ENCODE results near the gene KRTAP3-3.

The KRTAP3-3 gene

DNA sequence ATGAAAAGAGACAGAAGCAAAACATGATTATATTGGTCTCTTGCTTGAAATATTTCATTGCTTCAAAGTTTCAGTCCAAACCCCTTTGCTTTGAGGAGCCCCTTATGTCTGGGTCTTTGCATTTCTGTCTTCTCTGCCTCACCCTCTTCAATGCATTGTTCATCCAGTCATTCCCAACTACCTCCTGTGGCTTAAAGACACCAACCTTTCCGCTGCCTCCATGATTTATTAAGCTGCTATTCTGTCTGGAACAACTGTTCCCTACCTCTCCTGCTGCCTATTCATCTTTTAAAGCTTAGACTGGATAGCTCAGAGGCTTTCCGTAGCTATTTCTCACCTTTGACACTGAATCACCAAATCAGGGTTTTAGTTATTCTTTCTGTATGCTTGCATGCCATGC, 3.4 kb upstream of the KRTAP3-3 start:
- Histone ChIP-seq H3K4me2 (ENCODE audit: low read depth, low read length, poor library complexity, severe bottlenecking) (no peak overlapping the region), H3K9me2 (replicated peaks; ENCODE audit: low read depth, low read length) (no peaks in the 10 kb centered on the region), H3K36me3 (ENCODE audit: insufficient read depth, low read length) (no peaks in the 10 kb centered on the region), H3F3A (ENCODE audit: low read depth) (no peaks in the 10 kb centered on the region), H4K20me1 (ENCODE audit: insufficient read depth, low read length, poor library complexity, severe bottlenecking) (no peaks in the 10 kb centered on the region), H3K27me3 (ENCODE audit: insufficient read depth, low read length, poor library complexity, severe bottlenecking) (no peaks in the 10 kb centered on the region), H2AFZ (ENCODE audit: low read length) (no peak overlapping the region), H3K9ac (ENCODE audit: low read depth, low read length, poor library complexity, severe bottlenecking) (no peak overlapping the region), H3K9me3 (ENCODE audit: insufficient read depth, low read depth, low read length) (no peaks in the 10 kb centered on the region), H3K4me3 (ENCODE audit: low read length, poor library complexity, severe bottlenecking) (no peak overlapping the region), H3K79me2 (ENCODE audit: insufficient read depth, low read length) (no peaks in the 10 kb centered on the region), H3K4me1 (ENCODE audit: insufficient read depth, low read length, poor library complexity, severe bottlenecking) (no peaks in the 10 kb centered on the region)
- TF ChIP-seq, protein P1, sequence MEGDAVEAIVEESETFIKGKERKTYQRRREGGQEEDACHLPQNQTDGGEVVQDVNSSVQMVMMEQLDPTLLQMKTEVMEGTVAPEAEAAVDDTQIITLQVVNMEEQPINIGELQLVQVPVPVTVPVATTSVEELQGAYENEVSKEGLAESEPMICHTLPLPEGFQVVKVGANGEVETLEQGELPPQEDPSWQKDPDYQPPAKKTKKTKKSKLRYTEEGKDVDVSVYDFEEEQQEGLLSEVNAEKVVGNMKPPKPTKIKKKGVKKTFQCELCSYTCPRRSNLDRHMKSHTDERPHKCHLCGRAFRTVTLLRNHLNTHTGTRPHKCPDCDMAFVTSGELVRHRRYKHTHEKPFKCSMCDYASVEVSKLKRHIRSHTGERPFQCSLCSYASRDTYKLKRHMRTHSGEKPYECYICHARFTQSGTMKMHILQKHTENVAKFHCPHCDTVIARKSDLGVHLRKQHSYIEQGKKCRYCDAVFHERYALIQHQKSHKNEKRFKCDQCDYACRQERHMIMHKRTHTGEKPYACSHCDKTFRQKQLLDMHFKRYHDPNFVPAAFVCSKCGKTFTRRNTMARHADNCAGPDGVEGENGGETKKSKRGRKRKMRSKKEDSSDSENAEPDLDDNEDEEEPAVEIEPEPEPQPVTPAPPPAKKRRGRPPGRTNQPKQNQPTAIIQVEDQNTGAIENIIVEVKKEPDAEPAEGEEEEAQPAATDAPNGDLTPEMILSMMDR (conservative IDR thresholded peaks at IDR 0.05; ENCODE audit: low read length): no peak
- TF ChIP-seq EZH2phosphoT487 (IDR thresholded peaks at IDR 0.05; ENCODE audit: borderline replicate concordance): no peak

DNA sequence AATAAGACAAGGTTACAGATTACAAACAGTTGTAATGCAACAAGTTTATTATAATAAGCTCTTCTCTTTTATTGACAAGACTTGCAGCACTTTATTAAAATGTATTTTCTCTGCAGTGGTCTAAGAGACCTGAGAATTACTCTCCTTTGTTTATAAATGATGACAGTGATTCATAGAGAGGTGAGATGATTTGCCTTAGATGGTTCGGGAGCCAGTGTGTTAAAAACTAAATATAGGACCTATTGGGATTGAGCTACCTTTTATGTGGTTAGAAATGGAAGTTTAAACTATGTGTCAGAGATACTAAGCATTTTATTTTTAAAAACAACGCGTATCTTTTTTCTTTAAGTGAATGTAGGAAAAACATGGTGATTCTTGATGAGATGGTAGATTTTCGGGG, 2.9 kb upstream of the KRTAP3-3 start:
- TF ChIP-seq EZH2phosphoT487 (IDR thresholded peaks at IDR 0.05; ENCODE audit: borderline replicate concordance): no peak
- TF ChIP-seq, protein P1 (conservative IDR thresholded peaks at IDR 0.05; ENCODE audit: low read length): no peak
- Histone ChIP-seq H4K20me1 (ENCODE audit: insufficient read depth, low read length, poor library complexity, severe bottlenecking) (no peaks in the 10 kb centered on the region), H3K36me3 (ENCODE audit: insufficient read depth, low read length) (no peaks in the 10 kb centered on the region), H3K9me3 (ENCODE audit: insufficient read depth, low read depth, low read length) (no peaks in the 10 kb centered on the region), H3K4me1 (ENCODE audit: insufficient read depth, low read length, poor library complexity, severe bottlenecking) (no peaks in the 10 kb centered on the region), H3K9ac (ENCODE audit: low read depth, low read length, poor library complexity, severe bottlenecking) (no peak overlapping the region), H3K79me2 (ENCODE audit: insufficient read depth, low read length) (no peaks in the 10 kb centered on the region), H3F3A (ENCODE audit: low read depth) (no peaks in the 10 kb centered on the region), H3K9me2 (replicated peaks; ENCODE audit: low read depth, low read length) (no peaks in the 10 kb centered on the region), H3K4me3 (ENCODE audit: low read length, poor library complexity, severe bottlenecking) (no peak overlapping the region), H3K27me3 (ENCODE audit: insufficient read depth, low read length, poor library complexity, severe bottlenecking) (no peaks in the 10 kb centered on the region), H2AFZ (ENCODE audit: low read length) (no peak overlapping the region), H3K4me2 (ENCODE audit: low read depth, low read length, poor library complexity, severe bottlenecking) (no peak overlapping the region)

DNA sequence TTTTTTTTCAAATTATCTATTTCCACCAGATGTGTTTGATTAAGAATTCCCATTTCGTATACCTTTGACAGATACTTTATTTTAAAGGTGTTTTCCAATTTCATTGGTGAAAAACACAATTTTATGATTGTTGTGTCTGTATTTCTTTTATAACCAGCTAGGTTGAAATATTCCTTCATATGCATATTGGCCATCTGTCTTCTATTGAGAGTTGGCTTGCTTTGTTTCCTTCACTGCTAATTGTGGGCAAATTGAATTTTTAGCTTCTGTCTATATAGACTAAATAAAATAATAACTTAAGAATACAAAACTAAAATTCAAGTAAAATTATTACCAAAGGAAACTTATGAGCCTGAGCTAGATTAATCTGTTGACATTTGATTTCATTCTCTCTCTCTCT, 1.2 kb upstream of the KRTAP3-3 start:
- Histone ChIP-seq H3K9me3 (ENCODE audit: insufficient read depth, low read depth, low read length) (no peaks in the 10 kb centered on the region), H3K9ac (ENCODE audit: low read depth, low read length, poor library complexity, severe bottlenecking) (no peak overlapping the region), H3K4me3 (ENCODE audit: low read length, poor library complexity, severe bottlenecking) (no peak overlapping the region), H4K20me1 (ENCODE audit: insufficient read depth, low read length, poor library complexity, severe bottlenecking) (no peaks in the 10 kb centered on the region), H3F3A (ENCODE audit: low read depth) (no peaks in the 10 kb centered on the region), H3K4me1 (ENCODE audit: insufficient read depth, low read length, poor library complexity, severe bottlenecking) (no peaks in the 10 kb centered on the region), H3K27me3 (ENCODE audit: insufficient read depth, low read length, poor library complexity, severe bottlenecking) (no peaks in the 10 kb centered on the region), H3K9me2 (replicated peaks; ENCODE audit: low read depth, low read length) (no peaks in the 10 kb centered on the region), H3K36me3 (ENCODE audit: insufficient read depth, low read length) (no peaks in the 10 kb centered on the region), H2AFZ (ENCODE audit: low read length) (no peak overlapping the region), H3K79me2 (ENCODE audit: insufficient read depth, low read length) (no peaks in the 10 kb centered on the region), H3K4me2 (ENCODE audit: low read depth, low read length, poor library complexity, severe bottlenecking) (no peak overlapping the region)
- no peak for TF ChIP-seq EZH2phosphoT487 (IDR thresholded peaks at IDR 0.05; ENCODE audit: borderline replicate concordance)
- TF ChIP-seq, protein P1 (conservative IDR thresholded peaks at IDR 0.05; ENCODE audit: low read length): no peak

Measured in Loucy (cell line).